SU-DHL-6 (cell line): ENCODE results near the gene SHFL.
A peak's percentile ranks its signal among the peaks of the same experiment; 100 is the strongest.

Experiments
- H2AFZ ChIP-seq: fragments of 200-600 bp; sonication (generic); 2 replicates; pipeline ENCODE4 v1.6.1; 2014; ENCODE audit warnings: low read depth, mild to moderate bottlenecking, moderate library complexity, mixed read lengths, antibody characterized with exemption, low read length; ENCODE audit not compliant: severe bottlenecking
- H3F3A ChIP-seq: fragments of 200-600 bp; shearing (Covaris generic); 2 replicates; pipeline ENCODE4 v1.6.0; 2016; ENCODE audit warnings: antibody characterized with exemption, mild to moderate bottlenecking; ENCODE audit not compliant: insufficient read depth
- H3K27ac ChIP-seq: fragments of 200-600 bp; sonication (generic); 2 replicates; pipeline ENCODE4 v1.5.1; 2016; ENCODE audit warnings: low read depth, mild to moderate bottlenecking, low read length, moderate library complexity, mixed read lengths
- H3K27me3 ChIP-seq: fragments of 200-600 bp; sonication (generic), shearing (Covaris generic); 2 replicates; pipeline ENCODE4 v1.6.0; 2014; ENCODE audit warnings: mild to moderate bottlenecking, low read length
- H3K36me3 ChIP-seq: fragments of 200-600 bp; sonication (generic); 2 replicates; pipeline ENCODE4 v1.6.1; 2014; ENCODE audit warnings: mild to moderate bottlenecking, low read length, mixed read lengths
- H3K4me2 ChIP-seq: fragments of 300-600, 200-600 bp; shearing (Covaris generic), sonication (generic); 2 replicates; pipeline ENCODE4 v1.6.0; 2014; ENCODE audit warnings: low read length, low read depth, mild to moderate bottlenecking; ENCODE audit not compliant: poor library complexity, severe bottlenecking
- H3K4me3 ChIP-seq: fragments of 200-600 bp; sonication (generic); 2 replicates; pipeline ENCODE4 v1.5.1; 2014; ENCODE audit warnings: antibody characterized with exemption, low read length, mild to moderate bottlenecking, mixed read lengths; ENCODE audit not compliant: insufficient read depth, poor library complexity, severe bottlenecking
- H3K79me2 ChIP-seq: fragments of 200-600 bp; sonication (generic); 2 replicates; pipeline ENCODE4 v1.6.1; 2014; ENCODE audit warnings: mild to moderate bottlenecking, low read length, moderate library complexity; ENCODE audit not compliant: insufficient read depth
- H3K9ac ChIP-seq: fragments of 200-600 bp; sonication (generic); 2 replicates; pipeline ENCODE4 v1.7.0; 2014; ENCODE audit warnings: mild to moderate bottlenecking, low read length
- H3K9me2 ChIP-seq: fragments of 200-600 bp; sonication (generic); replicated peaks from 2 replicates; pipeline ENCODE4 v1.6.1; 2014; ENCODE audit warnings: low read length; ENCODE audit not compliant: insufficient read depth
- H3K9me3 ChIP-seq: fragments of 200-600 bp; sonication (generic); 2 replicates; pipeline ENCODE4 v1.6.1; 2014; ENCODE audit warnings: low read length, mixed read lengths; ENCODE audit not compliant: insufficient read depth
- H4K20me1 ChIP-seq: fragments of 200-600 bp; sonication (generic); 2 replicates; pipeline ENCODE4 v1.6.1; 2014; ENCODE audit warnings: low read depth, mild to moderate bottlenecking, antibody characterized with exemption, low read length, moderate library complexity, mixed read lengths
- CTCF ChIP-seq: fragments of 200-600 bp; sonication (generic); IDR thresholded peaks from one replicate; pipeline ENCODE4 v1.5.1; 2017; ENCODE audit warnings: antibody characterized with exemption, mild to moderate bottlenecking, low read length, moderate library complexity; ENCODE audit not compliant: insufficient read depth, poor library complexity, severe bottlenecking
- EZH2phosphoT487 ChIP-seq: fragments of 200-600 bp; sonication (generic), shearing (Covaris generic); conservative IDR thresholded peaks from 2 replicates; pipeline ENCODE4 v1.6.1; 2018; ENCODE audit warnings: mild to moderate bottlenecking, antibody characterized with exemption, low read length, moderate library complexity, mixed read lengths

The SHFL gene

GRCh38 chr19:10110972-10111317, 24.8 kb downstream of the SHFL start:
- Histone ChIP-seq H3F3A (peaks cover 21% of the 10 kb centered on the region), H4K20me1 (no peaks in the 10 kb centered on the region), H3K79me2 (peaks cover 19% of the 10 kb centered on the region), H3K27me3 (no peaks in the 10 kb centered on the region), H3K9ac (no peak overlapping the region), H3K9me3 (no peaks in the 10 kb centered on the region), H2AFZ (no peak overlapping the region), H3K36me3 (no peaks in the 10 kb centered on the region; the same call in 1 of the 2 replicates), H3K4me3 (no peak overlapping the region), H3K4me2 (no peak overlapping the region), H3K27ac (no peak overlapping the region), H3K9me2 (no peaks in the 10 kb centered on the region)
- TF ChIP-seq EZH2phosphoT487, result no peak

- no peaks in the 10 kb centered on the region; the same call in 1 of the 2 replicates for H3K36me3 ChIP-seq
Measured at GRCh38 chr19:10111405-10111811, 25.3 kb downstream of the SHFL start, which contains the start of gene P2RY11. Gene P2RY11 (plus strand): TSS chr19:10111693. CDS start chr19:10111722, 29 bp downstream.

GRCh38 chr19:10112037-10112761, 26.1 kb downstream of the SHFL start:
- Histone ChIP-seq H3K27me3 (no peaks in the 10 kb centered on the region), H4K20me1 (no peaks in the 10 kb centered on the region), H3K27ac (peak overlapping the region; percentile 58), H3K79me2 (peaks cover 12% of the 10 kb centered on the region), H3K9me3 (no peaks in the 10 kb centered on the region), H3K36me3 (no peaks in the 10 kb centered on the region; the same call in 1 of the 2 replicates), H3K4me2 (no peak overlapping the region), H3K4me3 (no peak overlapping the region), H3K9me2 (no peaks in the 10 kb centered on the region), H3K9ac (no peak overlapping the region), H3F3A (peaks cover 21% of the 10 kb centered on the region), H2AFZ (no peak overlapping the region)
- no peak for TF ChIP-seq EZH2phosphoT487
- TF ChIP-seq CTCF, result no peak

More at GRCh38 chr19:10111405-10111811, 25.3 kb downstream of the SHFL start, which contains the start of gene P2RY11:
- Histone ChIP-seq H3K9ac (no peak within 1 kb of the TSS), H3K79me2 (peaks cover 19% of the 10 kb centered on the region), H3K9me3 (no peaks in the 10 kb centered on the region), H2AFZ (no peak within 1 kb of the TSS), H3K27ac (peak within 1 kb of the TSS; percentile 58), H3K9me2 (no peaks in the 10 kb centered on the region), H3K4me2 (no peak within 1 kb of the TSS), H4K20me1 (no peaks in the 10 kb centered on the region), H3F3A (peaks cover 21% of the 10 kb centered on the region), H3K4me3 (no peak within 1 kb of the TSS), H3K27me3 (no peaks in the 10 kb centered on the region)
- TF ChIP-seq CTCF, result no peak
- TF ChIP-seq EZH2phosphoT487, result no peak

- H3K9me3 ChIP-seq, result no peaks in the 10 kb centered on the region
- H3K9ac ChIP-seq, result no peak overlapping the region
- H3K79me2 ChIP-seq, result peaks cover 4% of the 10 kb centered on the region; the same call in 1 of the 2 replicates
- no peaks in the 10 kb centered on the region; the same call in 1 of the 2 replicates for H3K36me3 ChIP-seq
- H3K4me3 ChIP-seq, result no peak overlapping the region
- no peak overlapping the region for H2AFZ ChIP-seq
- peak overlapping the region; percentile 58 for H3K27ac ChIP-seq
- TF ChIP-seq EZH2phosphoT487, result no peak
- TF ChIP-seq CTCF, result peak; percentile 93
- peaks cover 21% of the 10 kb centered on the region for H3F3A ChIP-seq
- peak overlapping the region; percentile 24 for H3K4me2 ChIP-seq
- no peaks in the 10 kb centered on the region for H3K9me2 ChIP-seq
- no peaks in the 10 kb centered on the region for H4K20me1 ChIP-seq
- H3K27me3 ChIP-seq, result no peaks in the 10 kb centered on the region
Measured at GRCh38 chr19:10112895-10113591, 26.9 kb downstream of the SHFL start.
